NCI-H460 (cell line): ENCODE results near the gene C1D. TPM values are rescaled to one million over a fixed set of nuclear protein-coding genes. Genes with fewer than 3 reads are reported as not detected.
"Not testable (repeated sequence)": the region's sequence is repeated elsewhere in the genome, so short reads cannot be mapped to it uniquely, and the experiment has no call there.

ENCODE experiments used
- DNase-seq: peaks from one replicate; pipeline ENCODE4 v3.0.0-alpha.2; 2016; ENCODE audit warnings: low read depth; ENCODE audit errors: extremely low read depth
- total RNA-seq: library from RNA; depleted of rRNA; stranded (reverse); fragments of >200 nt; shearing (Covaris generic); gene quantifications from 2 replicates; pipeline ENCODE4 v1.2.3, GENCODE V29; 2014; rRNA removed

C1D gene
- total RNA-seq, 1 experiment from 2014 or later, result 41.5 TPM

DNA sequence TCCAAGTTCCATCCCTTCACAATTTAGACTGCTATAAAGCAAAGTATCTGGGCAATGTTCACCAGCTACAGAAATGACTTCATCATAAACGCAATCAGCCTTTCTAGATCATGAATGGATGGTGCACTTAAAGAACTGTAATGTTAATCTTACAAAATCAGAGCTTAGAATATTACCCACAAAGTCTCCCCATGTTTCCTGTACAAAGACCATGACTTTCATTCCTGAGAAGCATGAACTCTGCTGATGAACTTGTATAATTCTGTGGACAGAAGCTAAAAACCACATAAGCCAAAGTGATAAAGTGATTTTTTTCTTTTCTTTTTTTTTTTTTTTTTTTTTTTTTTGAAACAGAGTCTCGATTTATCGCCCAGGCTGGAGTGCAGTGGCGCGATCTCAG, 53.3 kb downstream of the C1D start:
- no peak for DNase-seq

DNA sequence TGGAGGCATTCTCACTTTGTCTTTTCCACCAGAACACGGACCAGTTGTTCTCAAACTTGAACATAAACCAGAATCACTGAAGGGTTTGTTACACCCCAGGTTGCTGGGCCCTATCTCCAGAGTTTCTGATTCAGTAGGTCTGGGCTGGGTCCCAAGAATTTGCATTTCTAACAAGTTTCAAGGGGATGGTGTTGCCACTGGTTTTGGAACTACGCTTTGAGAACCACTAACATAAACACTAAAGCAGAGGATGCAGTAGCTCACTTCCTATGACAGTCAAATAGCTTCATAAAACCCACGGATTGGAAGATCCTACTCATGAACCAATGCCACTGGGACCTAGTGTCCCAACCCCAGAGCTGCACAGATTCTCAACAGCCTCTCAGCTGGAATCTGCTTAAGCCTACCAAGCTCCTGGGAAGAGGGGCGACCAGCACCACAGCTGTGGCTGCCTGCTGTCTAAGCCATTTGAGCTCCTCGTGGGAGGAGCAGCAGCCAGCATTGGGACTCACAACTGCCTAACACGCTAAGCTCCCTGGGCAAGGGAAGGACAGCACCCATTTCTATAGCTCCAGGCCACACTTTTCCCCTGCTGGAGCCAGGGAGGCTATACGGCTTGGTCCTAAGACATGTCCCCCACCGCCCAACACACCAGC, 62.5 kb downstream of the C1D start:
- no peak for DNase-seq

- no peak for DNase-seq
Measured at GRCh38 chr2:67999332-67999731, 63.5 kb downstream of the C1D start.

- no peak for DNase-seq
Measured at GRCh38 chr2:67997903-67998302, 64.9 kb downstream of the C1D start.

DNA sequence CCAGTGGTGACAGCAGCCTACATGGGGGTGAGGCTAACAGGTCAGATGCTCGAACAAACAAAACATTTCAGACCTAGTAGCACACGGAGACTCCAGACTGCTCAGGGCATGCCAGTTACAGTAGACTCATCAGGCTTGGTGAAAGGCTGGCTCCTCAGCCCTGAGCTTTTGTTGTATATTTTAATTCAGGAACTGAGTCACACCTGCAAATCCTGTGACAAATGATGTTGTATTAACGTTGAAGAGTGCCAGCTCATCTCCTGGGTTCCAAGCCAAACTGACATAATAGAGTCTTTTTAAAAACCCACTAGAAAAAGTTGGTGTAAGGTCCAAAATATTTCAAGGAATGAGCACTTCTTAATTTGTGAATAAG, 65.3 kb downstream of the C1D start:
- peak; percentile 4 for DNase-seq

GRCh38 chr2:67996772-67997527, 65.9 kb downstream of the C1D start:
- no peak for DNase-seq

- no peak for DNase-seq
Measured at GRCh38 chr2:67994716-67995115, 68.1 kb downstream of the C1D start.

DNA sequence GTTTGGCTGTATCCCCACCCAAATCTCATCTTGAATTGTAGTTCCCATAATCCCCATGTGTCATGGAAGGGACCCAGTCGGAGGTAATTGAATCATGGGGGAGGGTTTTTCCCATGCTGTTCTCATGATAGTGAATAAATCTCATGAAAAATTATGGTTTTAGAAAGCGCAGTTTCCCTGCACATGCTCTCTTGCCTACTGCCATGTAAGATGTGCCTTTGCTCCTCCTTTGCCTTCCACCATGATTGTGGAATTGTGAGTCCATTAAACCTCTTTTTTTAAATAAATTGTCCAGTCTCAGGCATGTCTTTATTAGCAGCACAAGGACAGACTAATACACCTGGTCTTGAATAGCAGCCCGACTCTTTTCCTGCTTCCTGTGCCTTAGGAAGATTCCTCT, 68.7 kb downstream of the C1D start:
- not testable (repeated sequence) for DNase-seq

GRCh38 chr2:67993329-67993728, 69.5 kb downstream of the C1D start:
- DNase-seq, result no peak

DNA sequence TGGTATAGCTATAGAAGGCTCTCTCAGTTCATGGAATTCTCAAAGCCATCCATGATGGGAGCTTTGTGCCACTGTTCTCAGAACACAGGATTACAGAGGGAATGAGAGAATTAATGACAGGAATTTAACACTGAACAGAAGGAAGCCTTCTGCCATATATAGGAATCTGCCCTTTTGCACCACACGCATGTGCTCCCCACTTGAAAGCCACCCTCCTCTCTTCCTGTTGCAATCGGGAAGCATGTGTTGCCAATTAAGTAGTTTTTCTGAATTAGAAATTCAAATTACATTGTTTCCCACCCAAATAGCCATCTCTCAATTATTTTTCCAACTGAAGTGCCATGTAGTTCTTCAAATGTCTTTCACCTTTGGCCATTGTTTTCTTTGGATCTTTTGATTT, 71.3 kb downstream of the C1D start:
- no peak for DNase-seq

Other genes with a start within 250 kb of the C1D start
- 59.2 and 61.6 TPM in 2 replicates for gene PNO1, start 94.9 kb upstream of the C1D start, total RNA-seq
- 39.3 and 45.2 TPM in 2 replicates for gene PPP3R1, start 189.5 kb upstream of the C1D start, total RNA-seq